Fibroblast of mammary gland (primary cell): Measurements from ENCODE around the gene ASXL1.
A peak's percentile ranks its signal among the peaks of the same experiment; 100 is the strongest.

Experiments
- DNase-seq: peaks from one replicate; pipeline ENCODE4 v3.0.0-alpha.2; 2010; ENCODE audit warnings: low read depth
- H3K4me3 ChIP-seq: 2 replicates; pipeline ENCODE4 v1.5.1; 2011; ENCODE audit warnings: low read depth, mild to moderate bottlenecking, low read length, moderate library complexity; ENCODE audit not compliant: control insufficient read depth
- TF ChIP-seq, protein P1 (sequence below): conservative IDR thresholded peaks from 2 replicates; pipeline ENCODE4 v1.5.1; 2011; ENCODE audit warnings: low read depth, low read length, inconsistent platforms; ENCODE audit not compliant: control insufficient read depth, insufficient read depth

ASXL1 gene

DNA sequence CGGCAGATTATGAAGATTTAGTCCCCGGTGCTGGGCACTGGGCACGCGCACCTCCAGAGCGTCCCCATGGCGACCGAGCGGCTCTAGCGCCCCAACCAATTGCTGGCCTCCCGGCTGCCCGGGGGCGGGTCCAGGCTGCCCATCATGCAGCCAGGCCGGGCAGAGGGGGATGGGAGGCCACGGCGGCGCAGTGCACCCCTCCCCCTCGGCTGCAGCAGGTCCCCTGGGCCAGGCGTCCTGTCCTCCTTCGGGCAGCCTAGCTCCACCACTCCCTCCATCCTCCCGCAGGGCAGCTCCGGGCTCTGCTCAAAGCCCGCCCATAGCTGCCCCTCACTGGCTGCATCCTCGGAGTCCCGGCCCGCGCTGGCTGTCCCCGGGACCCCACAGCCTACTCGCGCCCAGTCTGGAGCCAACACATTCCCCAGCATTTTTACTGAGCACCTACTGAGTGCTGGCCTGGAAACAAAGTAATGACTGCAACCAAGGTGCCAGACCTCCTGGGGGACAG lies 99.4 kb downstream of the ASXL1 start:
- TF ChIP-seq, protein P1, sequence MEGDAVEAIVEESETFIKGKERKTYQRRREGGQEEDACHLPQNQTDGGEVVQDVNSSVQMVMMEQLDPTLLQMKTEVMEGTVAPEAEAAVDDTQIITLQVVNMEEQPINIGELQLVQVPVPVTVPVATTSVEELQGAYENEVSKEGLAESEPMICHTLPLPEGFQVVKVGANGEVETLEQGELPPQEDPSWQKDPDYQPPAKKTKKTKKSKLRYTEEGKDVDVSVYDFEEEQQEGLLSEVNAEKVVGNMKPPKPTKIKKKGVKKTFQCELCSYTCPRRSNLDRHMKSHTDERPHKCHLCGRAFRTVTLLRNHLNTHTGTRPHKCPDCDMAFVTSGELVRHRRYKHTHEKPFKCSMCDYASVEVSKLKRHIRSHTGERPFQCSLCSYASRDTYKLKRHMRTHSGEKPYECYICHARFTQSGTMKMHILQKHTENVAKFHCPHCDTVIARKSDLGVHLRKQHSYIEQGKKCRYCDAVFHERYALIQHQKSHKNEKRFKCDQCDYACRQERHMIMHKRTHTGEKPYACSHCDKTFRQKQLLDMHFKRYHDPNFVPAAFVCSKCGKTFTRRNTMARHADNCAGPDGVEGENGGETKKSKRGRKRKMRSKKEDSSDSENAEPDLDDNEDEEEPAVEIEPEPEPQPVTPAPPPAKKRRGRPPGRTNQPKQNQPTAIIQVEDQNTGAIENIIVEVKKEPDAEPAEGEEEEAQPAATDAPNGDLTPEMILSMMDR = no peak
- peak overlapping the region; percentile 46 for H3K4me3 ChIP-seq
- peak; percentile 46 for DNase-seq

DNA sequence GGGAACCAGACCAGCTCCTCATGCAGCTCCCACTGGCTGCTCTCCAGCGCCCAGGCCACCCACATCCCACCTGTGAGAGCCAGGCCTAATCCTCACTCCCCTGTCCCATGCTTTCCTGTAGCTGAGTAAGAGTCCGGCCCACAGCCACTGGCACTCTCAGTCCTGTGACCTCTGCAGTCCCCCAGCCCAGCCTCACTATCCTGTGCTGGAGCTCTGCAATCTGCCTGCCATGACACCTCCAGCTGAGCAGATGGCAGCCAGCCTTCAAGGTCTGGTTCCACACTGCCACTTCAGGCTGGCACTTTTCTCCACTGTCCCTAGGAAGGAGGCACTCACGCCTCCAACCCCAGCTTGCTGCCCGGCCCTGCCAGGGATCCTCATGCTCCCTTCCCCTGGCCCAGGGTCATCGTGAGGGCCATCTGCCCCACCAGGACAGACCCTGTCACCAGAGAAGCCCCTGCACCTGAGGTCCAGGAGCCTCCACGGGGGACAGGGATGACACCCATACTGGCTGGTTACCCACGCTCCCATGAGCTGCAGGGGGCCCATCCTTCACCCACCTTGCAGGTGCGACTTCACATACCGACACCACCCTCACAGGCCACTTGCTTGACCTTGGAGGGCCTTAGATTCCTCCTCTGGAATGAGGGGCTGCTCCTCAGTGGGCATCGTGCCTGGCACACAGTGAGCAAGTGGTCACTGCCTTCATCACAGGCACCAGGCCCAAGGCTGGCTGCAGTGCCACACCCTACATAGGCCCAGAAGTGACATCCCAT lies 100.1 kb downstream of the ASXL1 start:
- TF ChIP-seq, protein P1 = no peak
- no peak overlapping the region for H3K4me3 ChIP-seq
- DNase-seq = no peak

DNA sequence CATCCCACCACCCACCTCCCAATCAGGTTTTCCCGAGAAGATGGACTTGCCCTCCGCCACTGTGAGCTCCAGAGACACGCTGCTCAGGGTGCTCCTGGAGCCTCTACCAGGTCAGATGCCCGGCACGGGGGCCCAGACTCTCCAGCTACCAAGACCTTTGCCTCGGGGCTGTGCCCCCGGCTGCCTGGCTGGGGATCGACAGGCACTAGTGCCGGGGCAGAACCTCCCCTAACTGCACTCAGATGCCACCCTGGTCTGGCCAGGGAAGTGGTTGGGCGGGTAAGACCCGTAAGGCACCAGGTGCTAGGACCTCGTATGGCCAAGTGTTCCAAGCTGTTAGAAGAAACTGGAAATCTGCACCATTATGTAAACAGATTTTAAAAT lies 100.7 kb downstream of the ASXL1 start:
- DNase-seq = no peak
- TF ChIP-seq, protein P1 = no peak
- no peak overlapping the region for H3K4me3 ChIP-seq

DNA sequence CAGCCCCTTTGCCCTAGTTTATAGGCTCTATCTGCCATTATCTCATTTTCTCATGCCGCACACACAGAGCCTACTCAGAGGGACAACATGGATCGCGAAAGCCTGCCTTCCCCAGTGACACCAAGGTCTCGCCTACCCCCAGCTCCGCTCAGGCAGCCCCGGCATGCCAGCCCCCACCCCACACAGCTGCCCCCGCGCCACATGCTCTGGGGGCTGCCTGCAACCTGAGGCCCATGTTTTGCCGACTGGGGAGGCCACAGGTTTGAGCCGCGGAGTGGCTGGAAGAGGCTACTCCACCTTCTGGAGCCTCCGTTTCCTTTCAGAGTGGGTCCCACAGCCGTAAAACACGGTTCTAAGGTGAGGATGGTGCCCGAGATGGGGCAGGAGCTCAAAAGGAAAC lies 102.1 kb downstream of the ASXL1 start:
- no peak overlapping the region for H3K4me3 ChIP-seq
- DNase-seq = no peak

DNA sequence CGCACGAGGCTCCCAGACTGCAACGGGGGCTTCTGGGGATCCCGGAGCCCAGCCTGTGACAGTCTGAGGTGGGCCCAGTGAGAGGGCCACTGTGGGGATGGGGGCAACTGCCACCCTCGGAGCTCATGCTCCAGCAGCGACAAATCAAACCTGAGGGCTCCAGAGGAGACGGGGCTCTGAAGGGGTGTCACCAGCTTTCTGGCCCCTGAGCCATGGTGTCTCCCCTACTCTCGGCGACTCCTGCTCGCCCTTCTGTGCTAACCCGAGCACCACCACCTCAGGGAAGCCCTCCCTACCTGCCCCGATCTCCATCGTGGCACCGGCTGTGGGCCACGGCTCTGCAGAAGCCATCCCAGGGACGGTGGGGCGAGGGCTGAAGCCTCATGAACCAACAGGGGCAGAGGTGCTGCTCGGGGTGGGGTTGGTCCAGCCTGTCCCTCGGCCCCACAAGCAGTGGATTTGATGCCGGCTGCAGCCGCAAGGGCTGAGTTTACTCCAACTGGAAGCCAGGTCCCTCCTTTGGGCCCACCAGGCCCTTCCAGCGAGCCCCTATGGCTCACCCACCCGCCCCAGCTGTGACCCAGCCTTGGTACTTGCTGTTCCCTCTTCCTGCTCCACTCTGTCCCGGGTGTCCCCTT lies 102.7 kb downstream of the ASXL1 start:
- no peak overlapping the region for H3K4me3 ChIP-seq
- TF ChIP-seq, protein P1 = no peak
- DNase-seq = no peak

More for the DNA sequence above, 102.1 kb downstream of the ASXL1 start:
- TF ChIP-seq, protein P1 = no peak

DNA sequence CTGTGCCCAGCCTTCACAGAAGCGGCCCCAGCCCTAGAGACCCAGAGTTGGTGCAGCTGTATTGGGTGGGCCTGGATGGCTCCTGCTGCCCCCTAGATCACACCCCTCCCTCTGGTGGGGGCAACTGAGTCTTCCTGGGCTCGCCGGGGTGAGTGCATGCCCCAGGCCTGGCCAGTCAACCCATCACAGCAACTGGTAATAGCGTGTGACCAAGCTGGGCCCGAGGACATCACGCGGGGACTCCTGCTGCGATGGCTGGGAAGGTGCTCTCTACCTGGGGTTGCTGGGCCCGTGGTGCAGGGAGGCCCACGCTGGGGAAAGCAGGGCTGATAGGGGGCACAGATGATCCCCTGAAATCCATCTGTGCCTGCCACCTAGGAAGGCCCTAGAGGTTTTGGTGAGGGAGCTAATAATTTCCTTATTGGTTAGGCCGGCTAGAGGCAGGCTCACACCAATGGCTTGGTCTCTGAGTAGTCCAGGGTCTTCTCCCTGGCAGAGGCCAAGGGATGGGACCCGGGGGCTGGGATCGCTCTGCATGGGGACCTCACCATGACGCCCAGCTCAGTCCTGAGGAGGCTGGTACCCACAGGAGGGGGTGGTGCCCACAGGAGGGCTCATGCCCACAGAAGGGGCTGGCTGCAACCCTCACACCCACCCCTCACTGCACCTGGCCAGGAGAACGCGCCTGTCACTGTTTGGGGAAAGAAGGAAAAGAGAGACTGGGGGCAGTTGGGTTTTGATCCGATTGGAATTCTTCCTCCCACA lies 103.9 kb downstream of the ASXL1 start:
- no peak for DNase-seq
- H3K4me3 ChIP-seq = no peak overlapping the region
- TF ChIP-seq, protein P1 = no peak
